Activated CD4-positive, alpha-beta T cell treated with anti-CD3 and anti-CD28 coated beads for 24 hours (primary cell): ENCODE results near the gene MROH8.
"Not testable (repeated sequence)": the region's sequence is repeated elsewhere in the genome, so short reads cannot be mapped to it uniquely, and the experiment has no call there.

ENCODE experiments used
- DNase-seq, 2 donors: peaks; one replicate each; pipeline ENCODE4 v3.0.0-alpha.2; 2020; ENCODE audit warnings: low read depth in 2 of 2

The MROH8 gene

GRCh38 chr20:37090407-37090806 lies 88.9 kb downstream of the MROH8 start:
- no peak for DNase-seq

GRCh38 chr20:37081717-37082289 lies 97.5 kb downstream of the MROH8 start:
- DNase-seq, result no peak

DNA sequence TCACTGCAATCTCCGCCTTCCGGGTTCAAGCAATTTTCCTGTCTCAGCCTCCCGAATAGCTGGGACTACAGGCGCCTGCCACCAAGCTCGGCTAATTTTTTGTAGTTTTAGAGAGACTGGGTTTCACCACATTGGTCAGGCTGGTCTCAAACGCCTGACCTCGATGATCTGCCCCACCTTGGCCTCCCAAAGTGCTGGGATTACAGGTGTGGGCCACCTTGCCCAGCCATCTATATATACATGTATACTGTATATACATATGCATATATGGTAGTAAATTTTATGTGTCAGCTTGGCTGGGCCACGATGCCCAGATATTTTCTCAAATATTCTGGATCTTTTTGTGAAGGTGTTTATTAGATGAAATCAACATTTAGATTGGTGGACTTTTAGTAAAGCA lies 102.3 kb downstream of the MROH8 start:
- DNase-seq, result no peak

DNA sequence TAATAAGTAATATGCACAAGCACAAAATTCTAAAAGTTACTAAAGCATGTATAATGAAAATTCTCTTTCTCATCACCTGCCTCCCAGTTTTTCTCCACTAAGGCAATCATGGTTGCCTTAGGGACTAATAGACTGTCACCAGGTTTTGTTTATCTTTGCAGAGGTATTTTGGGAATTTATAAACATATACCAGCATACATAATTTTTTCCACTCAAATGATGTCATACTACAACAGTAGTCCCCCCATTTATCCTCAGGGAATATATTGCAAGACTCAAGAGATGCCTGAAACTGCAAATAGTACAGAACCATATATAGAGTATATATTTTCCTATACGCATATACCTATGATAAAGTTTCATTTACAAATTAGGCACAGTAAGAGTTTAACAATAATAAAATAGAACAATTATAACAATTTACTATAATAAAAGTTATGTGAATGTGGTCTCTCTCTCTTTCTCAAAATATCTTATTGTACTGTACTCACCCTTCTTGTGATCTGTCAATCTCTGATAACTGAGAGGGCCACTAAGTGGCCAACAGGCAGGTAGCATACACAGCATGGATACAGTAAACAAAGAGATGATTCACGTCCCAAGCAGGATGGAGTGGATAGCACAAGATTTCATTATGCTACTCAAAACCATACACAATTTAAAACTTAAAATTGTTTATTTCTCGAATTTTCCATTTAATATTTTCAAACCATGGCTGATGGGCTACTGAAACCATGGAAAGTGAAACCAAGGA lies 103.2 kb downstream of the MROH8 start:
- DNase-seq, result no peak

DNA sequence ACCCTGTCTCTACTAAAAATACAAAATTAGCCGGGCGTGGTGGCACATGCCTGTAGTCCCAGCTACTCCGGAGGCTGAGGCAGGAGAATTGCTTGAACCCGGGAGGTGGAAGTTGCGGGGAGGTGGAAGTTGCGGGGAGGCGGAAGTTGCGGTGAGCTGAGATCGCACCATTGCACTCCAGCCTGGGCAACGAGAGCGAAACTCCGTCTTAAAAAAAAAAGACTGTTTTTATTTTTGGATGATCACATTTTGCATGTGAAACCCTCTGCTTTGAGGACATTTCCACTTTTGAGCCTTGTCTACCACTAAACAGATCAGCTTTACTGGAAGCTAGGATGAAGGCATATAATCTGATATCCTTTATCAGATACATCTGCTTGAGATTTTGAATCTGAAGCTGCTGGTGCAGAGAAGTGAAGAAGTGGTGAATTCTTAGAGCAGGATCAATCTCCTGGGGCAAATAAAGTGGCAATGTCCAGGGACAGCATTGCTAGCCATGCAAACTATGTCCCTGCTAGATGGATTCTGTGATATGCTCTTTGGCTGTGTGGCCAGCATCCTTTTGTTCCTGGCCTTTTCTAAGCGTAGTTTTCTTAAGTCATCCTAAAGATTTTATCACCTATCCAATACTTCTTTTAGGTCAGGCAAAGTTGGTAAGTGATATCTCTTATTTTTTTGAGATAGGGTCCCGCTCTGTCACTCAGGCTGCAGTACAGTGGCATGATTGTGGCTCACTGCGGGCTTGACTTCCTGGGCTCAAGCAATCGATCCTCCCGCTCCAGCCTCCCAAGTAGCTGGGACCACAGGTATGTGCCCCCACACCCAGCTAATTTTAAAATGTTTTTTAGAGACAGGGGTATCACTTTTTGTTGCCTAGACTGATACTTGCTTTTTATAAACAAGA lies 106.8 kb downstream of the MROH8 start:
- no peak for DNase-seq

GRCh38 chr20:37071481-37071911 lies 107.9 kb downstream of the MROH8 start:
- DNase-seq, result peak in 1 of 2 donors; percentile 4

DNA sequence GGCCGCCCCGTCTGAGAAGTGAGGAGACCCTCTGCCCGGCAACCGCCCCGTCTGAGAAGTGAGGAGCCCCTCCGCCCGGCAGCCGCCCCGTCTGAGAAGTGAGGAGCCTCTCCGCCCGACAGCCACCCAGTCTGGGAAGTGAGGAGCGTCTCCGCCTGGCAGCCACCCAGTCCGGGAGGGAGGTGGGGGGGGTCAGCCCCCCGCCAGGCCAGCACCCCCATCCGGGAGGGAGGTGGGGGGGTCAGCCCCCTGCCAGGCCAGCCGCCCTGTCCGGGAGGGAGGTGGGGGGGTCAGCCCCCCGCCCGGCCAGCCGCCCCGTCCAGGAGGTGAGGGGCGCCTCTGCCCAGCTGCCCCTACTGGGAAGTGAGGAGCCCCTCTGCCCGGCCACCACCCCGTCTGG lies 109.8 kb downstream of the MROH8 start:
- DNase-seq, result not testable (repeated sequence)

DNA sequence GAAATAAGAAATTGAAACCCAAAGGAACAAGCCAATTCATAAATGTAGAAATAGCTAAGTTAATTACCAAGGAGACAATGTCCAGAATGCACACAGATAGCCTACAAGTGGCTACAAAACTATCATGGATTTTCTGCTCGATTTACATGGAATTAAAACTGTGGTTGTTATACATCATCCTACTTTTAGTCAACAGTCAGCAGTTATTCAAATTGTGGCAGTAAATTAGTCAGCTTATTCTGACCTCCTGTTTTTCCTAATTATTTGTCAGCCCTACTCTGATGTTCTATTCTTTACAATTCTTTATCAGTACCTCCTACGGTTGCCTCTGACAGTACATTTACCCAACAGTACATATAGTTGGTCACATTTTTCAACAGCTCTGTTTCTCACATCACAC lies 113.2 kb downstream of the MROH8 start:
- no peak for DNase-seq

DNA sequence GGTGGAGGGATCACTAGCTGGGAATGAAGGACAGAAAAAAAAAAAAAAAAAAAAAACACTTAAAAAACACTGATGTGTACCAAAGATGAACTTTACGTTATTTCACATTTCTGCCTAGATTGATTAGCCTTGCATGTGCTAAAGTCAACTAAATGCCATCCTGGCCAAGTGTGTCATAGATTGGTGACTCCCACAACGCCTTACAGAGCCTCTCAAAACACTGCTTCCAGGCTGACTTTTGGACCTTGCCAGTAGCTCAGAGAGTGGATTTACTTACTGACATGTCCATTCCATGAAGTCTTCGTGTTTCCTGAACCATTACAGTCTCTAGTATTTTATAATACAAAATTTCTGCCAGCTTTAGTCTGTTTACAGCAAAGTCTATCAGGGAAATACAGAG lies 124.1 kb downstream of the MROH8 start:
- no peak for DNase-seq

GRCh38 chr20:37053230-37053950 lies 126.0 kb downstream of the MROH8 start:
- DNase-seq, result no peak
